Neural crest cell (in vitro differentiated cells): ENCODE measurements around the gene ONECUT1. TPM values are rescaled to one million over a fixed set of nuclear protein-coding genes. Genes with fewer than 3 reads are reported as not detected.

Source experiments
- DNase-seq: peaks from one replicate; pipeline ENCODE4 v3.0.0; 2021; ENCODE audit warnings: low read depth, mixed read lengths, low spot score
- H3K27ac Mint-ChIP-seq: one replicate; pipeline ENCODE4 v1.8.0; 2021; ENCODE audit warnings: mild to moderate bottlenecking, mixed read lengths; ENCODE audit not compliant: unreplicated experiment
- H3K27me3 Mint-ChIP-seq: 2 replicates; pipeline ENCODE4 v1.8.0; 2021; ENCODE audit warnings: low read depth, mild to moderate bottlenecking, mixed read lengths
- H3K36me3 Mint-ChIP-seq: 2 replicates; pipeline ENCODE4 v1.8.0; 2021; ENCODE audit warnings: low read depth, mild to moderate bottlenecking, mixed read lengths
- H3K4me1 Mint-ChIP-seq: 2 replicates; pipeline ENCODE4 v1.8.0; 2021; ENCODE audit warnings: mixed read lengths
- H3K4me3 Mint-ChIP-seq: one replicate; pipeline ENCODE4 v1.8.0; 2021; ENCODE audit warnings: mild to moderate bottlenecking, mixed read lengths
- H3K9me3 Mint-ChIP-seq: 2 replicates; pipeline ENCODE4 v1.8.0; 2021; ENCODE audit warnings: mixed read lengths
- CTCF ChIP-seq: fragments of 200-600 bp; sonication (generic); conservative IDR thresholded peaks from 2 replicates; pipeline ENCODE4 v1.5.0; 2021; ENCODE audit warnings: antibody characterized with exemption, mild to moderate bottlenecking
- total RNA-seq: library from RNA; stranded (reverse); gene quantifications from 2 replicates; pipeline ENCODE4 v1.2.1, GENCODE V29; 2021

ONECUT1 gene
- total RNA-seq, 1 donor from 2014 or later, result 41.6 TPM

GRCh38 chr15:52780172-52780980, 9.8 kb downstream of the ONECUT1 start:
- Mint-ChIP-seq H3K27ac (no peak overlapping the region), H3K27me3 (peaks cover 27% of the 10 kb centered on the region), H3K9me3 (no peaks in the 10 kb centered on the region), H3K4me3 (peak overlapping the region; percentile 38), H3K36me3 (peaks cover 3% of the 10 kb centered on the region), H3K4me1 (peaks cover 48% of the 10 kb centered on the region)
- peak; percentile 81 for DNase-seq
- TF ChIP-seq CTCF, result peak; percentile 96

- H3K27me3 Mint-ChIP-seq, result peaks cover 10% of the 10 kb centered on the region
- no peaks in the 10 kb centered on the region for H3K9me3 Mint-ChIP-seq
- no peak for DNase-seq
- peaks cover 3% of the 10 kb centered on the region for H3K36me3 Mint-ChIP-seq
- no peak for TF ChIP-seq CTCF
- no peak overlapping the region for H3K4me3 Mint-ChIP-seq
- no peak overlapping the region for H3K27ac Mint-ChIP-seq
- peaks cover 40% of the 10 kb centered on the region for H3K4me1 Mint-ChIP-seq
These were observed 11.7 kb downstream of the ONECUT1 start for GRCh38 chr15:52778457-52778856.

GRCh38 chr15:52772766-52773165, 17.4 kb downstream of the ONECUT1 start:
- Mint-ChIP-seq H3K9me3 (no peaks in the 10 kb centered on the region), H3K36me3 (peaks cover 4% of the 10 kb centered on the region), H3K4me1 (peaks cover 10% of the 10 kb centered on the region), H3K4me3 (no peak overlapping the region), H3K27ac (no peak overlapping the region), H3K27me3 (no peaks in the 10 kb centered on the region)
- no peak for DNase-seq
- no peak for TF ChIP-seq CTCF

- peak; percentile 52 for TF ChIP-seq CTCF
- Mint-ChIP-seq H3K27me3 (no peaks in the 10 kb centered on the region), H3K4me1 (peaks cover 14% of the 10 kb centered on the region), H3K36me3 (peaks cover 4% of the 10 kb centered on the region), H3K9me3 (no peaks in the 10 kb centered on the region), H3K4me3 (no peak overlapping the region), H3K27ac (no peak overlapping the region)
- DNase-seq, result no peak
These were observed 24.4 kb downstream of the ONECUT1 start for GRCh38 chr15:52765785-52766184.

- peaks cover 14% of the 10 kb centered on the region for H3K4me1 Mint-ChIP-seq
- H3K27ac Mint-ChIP-seq, result no peak overlapping the region
- H3K4me3 Mint-ChIP-seq, result no peak overlapping the region
- no peak for TF ChIP-seq CTCF
- no peak for DNase-seq
- peaks cover 2% of the 10 kb centered on the region for H3K9me3 Mint-ChIP-seq
- no peaks in the 10 kb centered on the region for H3K27me3 Mint-ChIP-seq
- peaks cover 7% of the 10 kb centered on the region for H3K36me3 Mint-ChIP-seq
These were observed 25.4 kb downstream of the ONECUT1 start for GRCh38 chr15:52764731-52765130.
